ENCODE measurements around the gene CXCL12. TPM values are rescaled to one million over a fixed set of nuclear protein-coding genes. Genes with fewer than 3 reads are reported as not detected.

The CXCL12 gene
- total RNA-seq, 2 donors from 2014 or later = 17.5 to 56.2 TPM

DNA sequence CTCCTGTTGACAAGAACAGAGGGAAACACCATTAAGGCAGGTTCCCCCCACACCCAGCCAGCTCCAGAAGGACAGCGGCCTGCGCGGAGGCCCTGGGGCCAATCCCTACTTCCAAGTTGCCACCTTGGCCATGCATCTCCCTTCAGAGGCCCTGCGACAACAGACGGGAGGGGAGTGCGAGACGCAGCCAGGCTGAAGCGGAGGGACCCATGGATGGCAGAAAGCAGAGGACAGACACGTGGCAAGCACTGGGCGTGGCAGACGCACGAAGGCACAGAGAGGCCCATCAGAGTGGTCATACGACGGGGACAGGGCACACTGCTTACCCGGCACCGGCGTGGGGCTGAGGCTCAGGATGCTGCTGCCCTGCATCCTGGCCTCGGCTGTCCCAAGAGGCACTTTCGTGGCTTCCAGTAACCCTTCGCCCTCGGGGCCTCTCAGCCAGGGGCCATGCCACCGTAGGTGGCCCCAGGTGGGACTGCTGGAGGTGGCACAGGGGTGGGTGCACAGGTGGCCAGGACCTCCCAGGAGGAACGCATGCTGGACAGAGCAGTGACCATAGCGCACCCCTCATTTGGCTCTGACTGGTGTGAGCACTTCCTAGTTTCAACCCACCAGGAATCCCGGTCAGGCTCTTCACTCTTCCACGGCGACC is 11.4 kb downstream of the CXCL12 start:
- H3K36me3 ChIP-seq = no peaks in the 10 kb centered on the region
- no peaks in the 10 kb centered on the region for H3K4me1 ChIP-seq
- H3K9ac ChIP-seq (ENCODE audit: low read depth in 2 of 2, low read length in 2 of 2) = no peak overlapping the region
- H3K27me3 ChIP-seq = no peaks in the 10 kb centered on the region
- H3K27ac ChIP-seq = no peak overlapping the region
- TF ChIP-seq, protein P1, sequence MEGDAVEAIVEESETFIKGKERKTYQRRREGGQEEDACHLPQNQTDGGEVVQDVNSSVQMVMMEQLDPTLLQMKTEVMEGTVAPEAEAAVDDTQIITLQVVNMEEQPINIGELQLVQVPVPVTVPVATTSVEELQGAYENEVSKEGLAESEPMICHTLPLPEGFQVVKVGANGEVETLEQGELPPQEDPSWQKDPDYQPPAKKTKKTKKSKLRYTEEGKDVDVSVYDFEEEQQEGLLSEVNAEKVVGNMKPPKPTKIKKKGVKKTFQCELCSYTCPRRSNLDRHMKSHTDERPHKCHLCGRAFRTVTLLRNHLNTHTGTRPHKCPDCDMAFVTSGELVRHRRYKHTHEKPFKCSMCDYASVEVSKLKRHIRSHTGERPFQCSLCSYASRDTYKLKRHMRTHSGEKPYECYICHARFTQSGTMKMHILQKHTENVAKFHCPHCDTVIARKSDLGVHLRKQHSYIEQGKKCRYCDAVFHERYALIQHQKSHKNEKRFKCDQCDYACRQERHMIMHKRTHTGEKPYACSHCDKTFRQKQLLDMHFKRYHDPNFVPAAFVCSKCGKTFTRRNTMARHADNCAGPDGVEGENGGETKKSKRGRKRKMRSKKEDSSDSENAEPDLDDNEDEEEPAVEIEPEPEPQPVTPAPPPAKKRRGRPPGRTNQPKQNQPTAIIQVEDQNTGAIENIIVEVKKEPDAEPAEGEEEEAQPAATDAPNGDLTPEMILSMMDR (IDR thresholded peaks at IDR 0.05) = no peak
- DNase-seq = no peak
- no peak overlapping the region for H3K4me3 ChIP-seq
- intact Hi-C loops (cut with DNase I) = no loop called here
- H3K9me3 ChIP-seq = no peaks in the 10 kb centered on the region

DNA sequence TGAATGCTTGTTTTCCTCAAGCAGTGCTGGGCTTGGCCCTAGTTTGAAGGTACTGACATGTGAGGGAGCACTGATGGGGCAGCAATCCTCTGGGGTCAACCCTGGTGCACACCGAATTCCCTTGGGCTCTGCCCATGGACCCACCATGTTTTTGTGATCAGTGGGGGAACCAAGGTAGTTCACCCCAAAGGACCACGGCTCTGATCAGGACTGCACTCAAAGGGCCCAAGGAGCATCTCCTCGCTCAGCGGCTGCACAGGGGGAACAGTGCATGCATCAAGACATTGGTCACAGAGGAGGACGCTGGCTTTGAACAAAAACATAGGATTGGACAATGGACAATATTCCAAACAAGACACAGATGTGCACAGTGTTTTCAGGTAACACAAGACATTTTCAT is 12.7 kb downstream of the CXCL12 start:
- H3K9ac ChIP-seq (ENCODE audit: low read depth in 2 of 2, low read length in 2 of 2) = no peak overlapping the region
- no peaks in the 10 kb centered on the region for H3K4me1 ChIP-seq
- intact Hi-C loops (cut with DNase I) = no loop called here
- no peak overlapping the region for H3K4me3 ChIP-seq
- TF ChIP-seq, protein P1 (IDR thresholded peaks at IDR 0.05) = no peak
- no peak for DNase-seq
- H3K27ac ChIP-seq = no peak overlapping the region
- H3K9me3 ChIP-seq = no peaks in the 10 kb centered on the region
- H3K27me3 ChIP-seq = no peaks in the 10 kb centered on the region
- no peaks in the 10 kb centered on the region for H3K36me3 ChIP-seq

DNA sequence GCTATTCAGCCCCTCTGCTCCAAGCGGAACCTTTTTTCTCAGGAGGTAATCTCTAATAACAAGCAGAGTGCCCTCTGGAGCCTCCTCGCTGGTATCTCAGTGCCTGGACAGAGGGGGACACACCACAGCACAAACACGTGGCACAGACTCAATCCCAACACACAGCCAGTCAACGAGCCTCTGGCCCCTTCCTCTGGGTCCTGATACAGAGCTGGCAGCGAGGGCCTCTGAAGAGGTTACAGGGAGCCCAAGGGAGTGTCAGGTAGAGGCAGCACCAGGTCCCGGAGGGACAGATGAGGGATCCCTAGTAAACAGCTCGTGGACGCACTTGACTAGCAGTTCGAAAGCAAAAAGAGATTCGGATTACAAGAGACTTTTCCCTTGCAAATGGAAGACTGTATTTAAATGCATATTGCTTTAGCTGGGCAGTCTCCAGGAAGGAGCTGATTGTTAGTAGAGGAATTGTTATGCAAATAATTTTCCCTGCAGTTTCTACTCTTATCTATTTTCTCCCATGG is 14.1 kb downstream of the CXCL12 start:
- Histone ChIP-seq H3K27me3 (no peaks in the 10 kb centered on the region), H3K4me1 (no peaks in the 10 kb centered on the region), H3K27ac (no peak overlapping the region), H3K36me3 (no peaks in the 10 kb centered on the region), H3K9ac (ENCODE audit: low read depth in 2 of 2, low read length in 2 of 2) (no peak overlapping the region), H3K9me3 (no peaks in the 10 kb centered on the region), H3K4me3 (no peak overlapping the region)
- DNase-seq = no peak
- intact Hi-C loops (cut with DNase I) = no loop called here
- TF ChIP-seq, protein P1 (IDR thresholded peaks at IDR 0.05) = no peak

DNA sequence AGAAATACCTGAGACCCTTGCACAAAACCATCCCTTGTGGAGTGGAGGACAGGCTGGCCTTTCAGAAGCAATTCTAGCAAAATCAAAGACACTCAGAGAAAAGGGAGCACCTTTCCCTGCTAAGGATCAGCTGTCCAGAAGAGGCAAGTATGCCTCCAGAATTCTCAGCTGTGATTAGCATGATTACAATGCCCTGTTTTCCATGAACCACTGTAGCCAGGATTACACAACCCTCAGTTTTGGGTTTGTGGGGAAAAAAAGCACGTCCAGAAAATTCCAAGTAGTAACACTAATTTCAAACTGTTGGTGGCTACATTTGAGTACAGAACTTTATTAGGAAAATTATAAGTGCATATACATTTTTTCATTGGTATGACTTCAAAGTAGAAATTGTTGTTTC is 15.0 kb downstream of the CXCL12 start:
- intact Hi-C loops (cut with DNase I) = no loop called here
- Histone ChIP-seq H3K9ac (ENCODE audit: low read depth in 2 of 2, low read length in 2 of 2) (no peak overlapping the region), H3K27me3 (no peaks in the 10 kb centered on the region), H3K27ac (no peak overlapping the region), H3K9me3 (no peaks in the 10 kb centered on the region), H3K36me3 (no peaks in the 10 kb centered on the region), H3K4me3 (no peak overlapping the region), H3K4me1 (no peaks in the 10 kb centered on the region)
- no peak for DNase-seq
- TF ChIP-seq, protein P1 (IDR thresholded peaks at IDR 0.05) = no peak

DNA sequence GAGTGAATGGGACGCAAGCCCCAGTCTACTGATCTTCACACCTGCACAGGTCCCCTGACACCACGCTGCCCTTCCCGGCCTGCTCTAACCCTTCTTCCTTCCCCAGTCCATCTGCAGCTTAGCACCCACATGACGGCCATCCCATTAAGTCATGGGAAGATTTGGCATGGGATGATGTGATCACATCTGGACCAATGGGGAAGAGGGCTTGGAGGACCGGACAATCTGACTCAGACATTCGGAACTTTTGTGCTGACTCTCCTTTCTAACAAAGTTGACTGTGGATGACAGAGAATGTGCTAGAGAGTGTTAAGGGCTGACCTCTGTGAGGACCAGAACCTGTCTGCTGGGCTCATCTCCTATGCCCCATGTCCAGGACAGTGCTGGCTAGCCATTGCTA is 15.6 kb downstream of the CXCL12 start:
- no peaks in the 10 kb centered on the region for H3K27me3 ChIP-seq

More for the DNA sequence above, 15.6 kb downstream of the CXCL12 start:
- no peak for DNase-seq
- Histone ChIP-seq H3K9me3 (no peaks in the 10 kb centered on the region), H3K36me3 (no peaks in the 10 kb centered on the region), H3K9ac (ENCODE audit: low read depth in 2 of 2, low read length in 2 of 2) (no peak overlapping the region), H3K4me3 (no peak overlapping the region), H3K4me1 (no peaks in the 10 kb centered on the region), H3K27ac (no peak overlapping the region)
- TF ChIP-seq, protein P1 (IDR thresholded peaks at IDR 0.05) = no peak
- intact Hi-C loops (cut with DNase I) = no loop called here
